Neural cell (in vitro differentiated cells): ENCODE data around the gene ARSJ.

ENCODE experiments used
- RAD21 ChIP-seq: fragments of 450-650 bp; conservative IDR thresholded peaks from 2 replicates; pipeline ENCODE4 v1.6.1; 2014; ENCODE audit warnings: antibody characterized with exemption, mild to moderate bottlenecking, moderate library complexity
- TF ChIP-seq, protein P1 (sequence below): fragments of 450-650 bp; IDR thresholded peaks from 2 replicates; pipeline ENCODE4 v1.5.1; 2014; ENCODE audit warnings: antibody characterized with exemption, mild to moderate bottlenecking, moderate library complexity; ENCODE audit not compliant: poor library complexity, severe bottlenecking

DNA sequence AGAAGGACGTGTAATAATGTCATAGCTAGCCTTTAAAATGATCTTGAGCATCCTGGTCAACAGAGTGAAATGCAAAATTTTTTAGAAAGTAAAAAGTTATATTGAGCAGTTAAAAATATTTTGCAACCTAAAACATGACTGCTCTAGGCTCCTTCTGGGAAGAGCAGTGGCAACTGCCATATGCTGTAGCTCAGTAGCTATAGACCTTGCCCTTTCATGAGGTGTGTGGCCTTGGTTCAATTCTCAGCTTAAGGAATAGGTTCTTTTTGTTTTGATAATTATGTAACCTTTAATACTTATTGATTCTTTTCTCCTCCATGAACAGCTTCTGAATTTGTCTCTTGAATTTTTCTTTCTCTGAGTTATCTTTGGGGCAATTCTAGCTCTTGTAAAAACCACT is 105.0 kb downstream of the ARSJ start:
- TF ChIP-seq, protein P1, sequence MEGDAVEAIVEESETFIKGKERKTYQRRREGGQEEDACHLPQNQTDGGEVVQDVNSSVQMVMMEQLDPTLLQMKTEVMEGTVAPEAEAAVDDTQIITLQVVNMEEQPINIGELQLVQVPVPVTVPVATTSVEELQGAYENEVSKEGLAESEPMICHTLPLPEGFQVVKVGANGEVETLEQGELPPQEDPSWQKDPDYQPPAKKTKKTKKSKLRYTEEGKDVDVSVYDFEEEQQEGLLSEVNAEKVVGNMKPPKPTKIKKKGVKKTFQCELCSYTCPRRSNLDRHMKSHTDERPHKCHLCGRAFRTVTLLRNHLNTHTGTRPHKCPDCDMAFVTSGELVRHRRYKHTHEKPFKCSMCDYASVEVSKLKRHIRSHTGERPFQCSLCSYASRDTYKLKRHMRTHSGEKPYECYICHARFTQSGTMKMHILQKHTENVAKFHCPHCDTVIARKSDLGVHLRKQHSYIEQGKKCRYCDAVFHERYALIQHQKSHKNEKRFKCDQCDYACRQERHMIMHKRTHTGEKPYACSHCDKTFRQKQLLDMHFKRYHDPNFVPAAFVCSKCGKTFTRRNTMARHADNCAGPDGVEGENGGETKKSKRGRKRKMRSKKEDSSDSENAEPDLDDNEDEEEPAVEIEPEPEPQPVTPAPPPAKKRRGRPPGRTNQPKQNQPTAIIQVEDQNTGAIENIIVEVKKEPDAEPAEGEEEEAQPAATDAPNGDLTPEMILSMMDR = no peak
- TF ChIP-seq RAD21 = no peak
